Neural progenitor cell (in vitro differentiated cells): Measurements from ENCODE around the gene PPHLN1. TPM values are rescaled to one million over a fixed set of nuclear protein-coding genes. Genes with fewer than 3 reads are reported as not detected.

Experiments used
- DNase-seq: peaks from one replicate; pipeline ENCODE4 v3.0.0-alpha.2; 2016; ENCODE audit warnings: low spot score
- H2AFZ ChIP-seq: fragments of 200-600 bp; sonication (generic); replicated peaks from 2 replicates; pipeline ENCODE4 v1.6.1; 2016; ENCODE audit warnings: antibody characterized with exemption
- H3F3A ChIP-seq: fragments of 200-600 bp; sonication (generic); 2 replicates; pipeline ENCODE4 v1.6.1; 2016; ENCODE audit warnings: antibody characterized with exemption, low read depth
- H3K27ac ChIP-seq: fragments of 200-600 bp; sonication (generic); 2 replicates; pipeline ENCODE4 v1.5.1; 2016; ENCODE audit warnings: mild to moderate bottlenecking
- H3K27me3 ChIP-seq: fragments of 200-600 bp; sonication (generic); 2 replicates; pipeline ENCODE4 v1.6.1; 2016; ENCODE audit warnings: mild to moderate bottlenecking, moderate library complexity
- H3K36me3 ChIP-seq: fragments of 200-600 bp; sonication (generic); 2 replicates; pipeline ENCODE4 v1.5.1; 2016
- H3K4me1 ChIP-seq: fragments of 200-600 bp; sonication (generic); 2 replicates; pipeline ENCODE4 v1.6.1; 2016; ENCODE audit warnings: mixed run types
- H3K4me2 ChIP-seq: fragments of 200-600 bp; sonication (generic); 2 replicates; pipeline ENCODE4 v1.6.1; 2016
- H3K4me3 ChIP-seq: fragments of 200-600 bp; sonication (generic); 2 replicates; pipeline ENCODE4 v1.5.1; 2016
- H3K79me2 ChIP-seq: fragments of 200-600 bp; sonication (generic); 2 replicates; pipeline ENCODE4 v1.6.1; 2016; ENCODE audit warnings: low read depth
- H3K9ac ChIP-seq: fragments of 200-600 bp; sonication (generic); 2 replicates; pipeline ENCODE4 v1.6.1; 2016
- H3K9me3 ChIP-seq: fragments of 200-600 bp; sonication (generic); 2 replicates; pipeline ENCODE4 v1.5.1; 2016; ENCODE audit warnings: low read depth
- H4K20me1 ChIP-seq: fragments of 200-600 bp; sonication (generic); 2 replicates; pipeline ENCODE4 v1.6.1; 2016; ENCODE audit warnings: low read depth
- H3K27ac Mint-ChIP-seq: 3 replicates; pipeline ENCODE4 v1.8.0; 2021; ENCODE audit warnings: mixed read lengths
- H3K27me3 Mint-ChIP-seq: 2 replicates; pipeline ENCODE4 v1.8.0; 2022; ENCODE audit warnings: low read depth, mild to moderate bottlenecking, inconsistent platforms, moderate library complexity, mixed read lengths; ENCODE audit not compliant: insufficient read depth
- H3K36me3 Mint-ChIP-seq: 3 replicates; pipeline ENCODE4 v1.8.0; 2021; ENCODE audit warnings: mixed read lengths
- H3K4me1 Mint-ChIP-seq: 3 replicates; pipeline ENCODE4 v1.8.0; 2021; ENCODE audit warnings: mixed read lengths
- H3K4me3 Mint-ChIP-seq: 3 replicates; pipeline ENCODE4 v1.8.0; 2021; ENCODE audit warnings: mild to moderate bottlenecking, moderate library complexity, mixed read lengths
- H3K9me3 Mint-ChIP-seq: 3 replicates; pipeline ENCODE4 v1.8.0; 2020; ENCODE audit warnings: mixed read lengths
- CTCF ChIP-seq: fragments of 200-600 bp; sonication (generic); IDR thresholded peaks from 2 replicates; pipeline ENCODE4 v1.5.1; 2017; ENCODE audit warnings: antibody characterized with exemption, mild to moderate bottlenecking
- EZH2 ChIP-seq: fragments of 200-600 bp; sonication (generic); IDR thresholded peaks from 2 replicates; pipeline ENCODE4 v1.6.1; 2017; ENCODE audit warnings: antibody characterized with exemption, mild to moderate bottlenecking, moderate library complexity
- EZH2phosphoT487 ChIP-seq: fragments of 200-600 bp; sonication (generic); IDR thresholded peaks from 2 replicates; pipeline ENCODE4 v1.6.1; 2017; ENCODE audit warnings: antibody characterized with exemption
- total RNA-seq: library from RNA; depleted of rRNA; stranded (reverse); fragments of >200 nt; gene quantifications from 2 replicates; pipeline ENCODE4 v1.2.3, GENCODE V29; 2015; ENCODE audit warnings: low replicate concordance

The PPHLN1 gene
- total RNA-seq, 1 donor from 2014 or later: 95.5 TPM

- H4K20me1 ChIP-seq: no peaks in the 10 kb centered on the region
- no peaks in the 10 kb centered on the region for H3K36me3 Mint-ChIP-seq
Measured at GRCh38 chr12:42283739-42284138, 42.2 kb upstream of the PPHLN1 start.

GRCh38 chr12:42284157-42284556 lies 41.8 kb upstream of the PPHLN1 start:
- Mint-ChIP-seq H3K36me3 (no peaks in the 10 kb centered on the region), H3K9me3 (no peaks in the 10 kb centered on the region), H3K27me3 (no peaks in the 10 kb centered on the region), H3K4me1 (peaks cover 5% of the 10 kb centered on the region), H3K27ac (no peak overlapping the region), H3K4me3 (no peak overlapping the region)
- Histone ChIP-seq H3K9me3 (no peaks in the 10 kb centered on the region), H3K9ac (no peak overlapping the region), H3K36me3 (no peaks in the 10 kb centered on the region), H3K4me1 (peaks cover 5% of the 10 kb centered on the region), H3F3A (no peaks in the 10 kb centered on the region), H3K27me3 (no peaks in the 10 kb centered on the region), H4K20me1 (no peaks in the 10 kb centered on the region), H3K4me3 (no peak overlapping the region), H3K4me2 (no peak overlapping the region), H3K79me2 (no peaks in the 10 kb centered on the region), H2AFZ (peak overlapping the region; percentile 10), H3K27ac (no peak overlapping the region)
- DNase-seq: no peak
- no peak for TF ChIP-seq EZH2phosphoT487
- TF ChIP-seq CTCF: no peak
- no peak for TF ChIP-seq EZH2

More at GRCh38 chr12:42283739-42284138, 42.2 kb upstream of the PPHLN1 start:
- TF ChIP-seq CTCF (no peak), EZH2 (no peak), EZH2phosphoT487 (no peak)
- Histone ChIP-seq H2AFZ (peak overlapping the region; percentile 10), H3K4me2 (no peak overlapping the region), H3K27ac (no peak overlapping the region), H3K4me1 (peaks cover 5% of the 10 kb centered on the region), H3K27me3 (no peaks in the 10 kb centered on the region), H3K36me3 (no peaks in the 10 kb centered on the region), H3K9ac (no peak overlapping the region), H3K4me3 (no peak overlapping the region), H3F3A (no peaks in the 10 kb centered on the region), H3K9me3 (no peaks in the 10 kb centered on the region), H3K79me2 (no peaks in the 10 kb centered on the region)
- Mint-ChIP-seq H3K4me3 (no peak overlapping the region), H3K27ac (no peak overlapping the region), H3K4me1 (peaks cover 5% of the 10 kb centered on the region), H3K27me3 (no peaks in the 10 kb centered on the region), H3K9me3 (no peaks in the 10 kb centered on the region)
- no peak for DNase-seq

- H3K36me3 Mint-ChIP-seq: no peaks in the 10 kb centered on the region
- Histone ChIP-seq H3K4me3 (no peak overlapping the region), H4K20me1 (no peaks in the 10 kb centered on the region), H3K36me3 (no peaks in the 10 kb centered on the region), H3K79me2 (no peaks in the 10 kb centered on the region), H3K4me2 (no peak overlapping the region), H3K9ac (no peak overlapping the region), H3K9me3 (no peaks in the 10 kb centered on the region), H3K4me1 (peaks cover 5% of the 10 kb centered on the region), H2AFZ (no peak overlapping the region), H3K27me3 (no peaks in the 10 kb centered on the region), H3F3A (no peaks in the 10 kb centered on the region), H3K27ac (no peak overlapping the region)
- peaks cover 5% of the 10 kb centered on the region for H3K4me1 Mint-ChIP-seq
- H3K4me3 Mint-ChIP-seq: no peak overlapping the region
- H3K27ac Mint-ChIP-seq: no peak overlapping the region
- DNase-seq: no peak
- no peaks in the 10 kb centered on the region for H3K9me3 Mint-ChIP-seq
- H3K27me3 Mint-ChIP-seq: no peaks in the 10 kb centered on the region
- TF ChIP-seq EZH2phosphoT487 (no peak), CTCF (no peak), EZH2 (no peak)
Measured at GRCh38 chr12:42284876-42285275, 41.1 kb upstream of the PPHLN1 start.
